ENCODE results near the gene ANKRD6.

The ANKRD6 gene

GRCh38 chr6:89509777-89510281 is 76.9 kb downstream of the ANKRD6 start:
- DNase-seq (ENCODE audit: low spot score) = peak; percentile 3

GRCh38 chr6:89510393-89510792 is 77.4 kb downstream of the ANKRD6 start:
- no peak for DNase-seq (ENCODE audit: low spot score)

GRCh38 chr6:89518352-89519055 is 85.6 kb downstream of the ANKRD6 start:
- DNase-seq (ENCODE audit: low spot score) = no peak

- no peak for DNase-seq (ENCODE audit: low spot score)
These were observed 87.8 kb downstream of the ANKRD6 start for GRCh38 chr6:89520736-89521135.

- no peak for DNase-seq (ENCODE audit: low spot score)
These were observed 89.8 kb downstream of the ANKRD6 start for GRCh38 chr6:89522778-89523177.

GRCh38 chr6:89525786-89526562 is 93.0 kb downstream of the ANKRD6 start:
- DNase-seq (ENCODE audit: low spot score) = no peak

- DNase-seq (ENCODE audit: low spot score) = no peak
These were observed 93.6 kb downstream of the ANKRD6 start for GRCh38 chr6:89526563-89526869.

GRCh38 chr6:89527634-89528033 is 94.7 kb downstream of the ANKRD6 start:
- no peak for DNase-seq (ENCODE audit: low spot score)

GRCh38 chr6:89528866-89529265 is 95.9 kb downstream of the ANKRD6 start:
- no peak for DNase-seq (ENCODE audit: low spot score)

- DNase-seq (ENCODE audit: low spot score) = no peak
These were observed 98.0 kb downstream of the ANKRD6 start for GRCh38 chr6:89530982-89531381.

GRCh38 chr6:89536231-89536630 is 103.3 kb downstream of the ANKRD6 start:
- no peak for DNase-seq (ENCODE audit: low spot score)

GRCh38 chr6:89539779-89540178 is 106.8 kb downstream of the ANKRD6 start:
- DNase-seq (ENCODE audit: low spot score) = no peak

GRCh38 chr6:89542081-89542857 is 109.3 kb downstream of the ANKRD6 start:
- DNase-seq (ENCODE audit: low spot score) = no peak

GRCh38 chr6:89542866-89543265 is 109.9 kb downstream of the ANKRD6 start:
- no peak for DNase-seq (ENCODE audit: low spot score)

- no peak for DNase-seq (ENCODE audit: low spot score)
These were observed 114.3 kb downstream of the ANKRD6 start for GRCh38 chr6:89547281-89547680.

GRCh38 chr6:89553431-89553830 is 120.5 kb downstream of the ANKRD6 start:
- no peak for DNase-seq (ENCODE audit: low spot score)

- DNase-seq (ENCODE audit: low spot score) = no peak
These were observed 121.2 kb downstream of the ANKRD6 start for GRCh38 chr6:89554106-89554505.

GRCh38 chr6:89555031-89555430 is 122.1 kb downstream of the ANKRD6 start:
- no peak for DNase-seq (ENCODE audit: low spot score)

GRCh38 chr6:89555806-89556205 is 122.9 kb downstream of the ANKRD6 start:
- no peak for DNase-seq (ENCODE audit: low spot score)

GRCh38 chr6:89559487-89559886 is 126.5 kb downstream of the ANKRD6 start:
- DNase-seq (ENCODE audit: low spot score) = no peak

GRCh38 chr6:89562093-89562973 is 129.4 kb downstream of the ANKRD6 start:
- DNase-seq (ENCODE audit: low spot score) = no peak

GRCh38 chr6:89563866-89564265 is 130.9 kb downstream of the ANKRD6 start:
- no peak for DNase-seq (ENCODE audit: low spot score)

Data from COLO829 (cell line).